GM19452 (cell line): ENCODE data around the gene BSG.

Source experiments
- ATAC-seq: cut with Tn5 transposase; IDR thresholded peaks from one replicate; pipeline ENCODE4 v1.9.1; 2021; ENCODE audit not compliant: unreplicated experiment

Gene BSG

GRCh38 chr19:570937-571565 is 1.3 kb upstream of the BSG start:
- no peak for ATAC-seq

DNA sequence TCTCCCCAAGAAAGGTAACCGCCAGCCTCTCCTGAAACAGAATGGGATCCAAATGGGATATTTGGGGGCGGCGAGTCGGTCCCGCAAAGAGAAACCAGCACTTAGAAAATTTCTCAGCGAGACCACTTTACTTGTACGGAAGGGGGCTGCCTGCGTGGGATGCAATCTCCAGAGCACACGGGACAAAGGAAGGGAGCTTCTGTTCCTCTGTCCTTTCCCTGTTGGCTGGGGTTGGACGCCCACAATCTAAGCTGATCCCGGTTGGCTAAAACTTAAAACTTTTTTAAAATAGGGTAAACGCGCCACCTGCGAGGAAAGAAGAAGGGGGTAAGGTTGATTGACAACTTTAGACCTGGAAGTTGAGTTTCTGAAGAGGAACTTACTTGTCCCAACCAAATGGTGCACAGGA is 826 bp upstream of the BSG start:
- ATAC-seq, result no peak

DNA sequence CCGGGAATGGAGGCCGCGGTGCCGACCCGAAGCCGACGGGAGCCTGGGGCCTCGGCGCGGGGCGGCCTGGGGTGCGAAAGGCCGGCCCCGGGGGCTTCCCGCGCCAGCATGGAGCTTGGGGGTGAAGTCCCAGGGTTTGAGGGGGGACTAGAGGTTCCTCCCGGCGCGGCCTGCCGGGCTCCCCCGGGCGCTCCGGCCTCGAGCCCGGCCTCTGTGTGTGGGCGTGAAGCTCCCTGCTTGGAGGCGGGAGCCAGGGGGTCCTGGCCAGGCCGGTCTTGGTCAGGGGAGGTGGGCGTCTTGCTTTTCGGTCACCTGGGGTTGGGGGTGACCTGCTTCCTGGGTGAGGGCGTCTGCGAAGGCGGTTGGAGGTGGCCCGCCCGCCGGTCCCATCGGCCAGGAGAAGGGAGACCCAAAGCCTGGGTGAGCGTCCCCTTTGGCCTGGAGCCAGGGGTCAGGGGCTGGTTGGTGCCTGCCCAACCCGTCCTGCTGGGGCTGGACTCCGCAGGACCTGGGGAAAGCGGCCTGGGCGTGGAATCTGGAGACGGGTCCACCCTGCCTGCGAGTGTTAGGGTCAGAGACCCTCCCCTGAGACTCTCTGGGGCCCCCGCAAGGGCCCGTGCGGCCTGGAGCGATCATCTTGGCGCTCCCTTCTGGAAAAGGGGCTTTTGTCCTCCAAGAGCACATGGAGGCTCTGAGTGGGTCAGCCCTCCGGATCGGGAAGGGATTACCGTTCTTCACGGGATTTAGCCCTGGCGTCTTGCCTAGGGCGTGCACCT is 535 bp downstream of the BSG start:
- ATAC-seq, result peak; percentile 29

DNA sequence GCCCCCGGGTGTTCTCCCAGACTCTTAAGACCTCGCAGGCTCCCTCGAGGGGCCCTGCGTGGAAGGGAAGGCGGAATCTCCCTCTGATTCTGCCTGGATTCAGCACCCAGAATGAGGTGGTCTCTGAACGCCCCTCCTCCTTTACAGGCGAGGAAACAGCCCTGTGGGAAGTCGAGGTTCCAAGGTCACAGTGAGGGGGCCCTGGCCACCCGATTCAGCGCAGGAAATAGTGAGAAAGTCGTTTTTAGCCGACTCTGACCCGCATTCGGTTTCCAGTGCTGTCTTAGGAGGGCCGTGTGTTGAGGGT is 1.1 kb downstream of the BSG start:
- ATAC-seq, result no peak

DNA sequence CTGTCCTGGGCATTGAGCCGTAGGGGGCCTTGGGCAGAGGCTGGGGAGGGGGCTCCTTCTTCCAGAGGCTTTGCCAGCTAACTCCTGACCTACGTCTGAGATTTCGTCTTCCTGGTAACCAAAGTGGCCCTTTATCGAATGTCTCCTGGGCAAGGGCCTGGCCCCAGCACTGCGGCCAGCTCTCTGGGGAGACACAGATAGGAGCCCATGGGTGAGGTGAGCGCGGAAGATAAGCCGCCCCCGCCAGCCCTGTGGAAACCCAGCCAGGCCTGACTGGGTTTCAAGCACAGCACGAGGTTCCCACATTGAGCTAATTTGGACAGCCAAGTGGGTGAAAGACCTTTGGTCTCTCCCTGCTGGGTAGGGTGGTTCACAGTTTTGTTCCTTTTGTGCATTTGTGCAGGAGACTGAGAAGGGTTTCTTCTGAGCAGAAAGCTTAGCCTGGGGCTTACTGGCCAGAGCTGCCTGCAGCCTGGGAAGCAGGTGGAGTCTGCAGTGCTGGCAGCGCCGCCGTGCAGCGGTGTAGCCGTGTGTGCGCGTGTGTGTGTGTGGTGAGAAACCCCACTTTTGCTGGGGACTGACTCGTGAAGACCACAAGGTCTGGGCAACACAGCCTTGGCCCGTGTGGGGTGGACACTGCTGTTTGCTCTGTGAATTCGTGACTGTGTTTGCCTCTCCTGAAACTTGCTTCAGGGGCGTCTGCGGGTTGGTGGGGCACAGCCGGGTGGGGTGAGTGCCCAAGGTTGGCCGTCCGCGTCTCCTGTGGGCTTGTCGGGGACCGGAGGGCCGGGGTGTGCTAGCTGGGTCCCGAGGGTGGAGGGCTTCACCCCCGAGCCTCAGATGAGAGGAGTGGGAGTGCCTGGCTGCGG is 2.5 kb downstream of the BSG start:
- ATAC-seq, result no peak

GRCh38 chr19:575527-576506 is 3.4 kb downstream of the BSG start:
- no peak for ATAC-seq

DNA sequence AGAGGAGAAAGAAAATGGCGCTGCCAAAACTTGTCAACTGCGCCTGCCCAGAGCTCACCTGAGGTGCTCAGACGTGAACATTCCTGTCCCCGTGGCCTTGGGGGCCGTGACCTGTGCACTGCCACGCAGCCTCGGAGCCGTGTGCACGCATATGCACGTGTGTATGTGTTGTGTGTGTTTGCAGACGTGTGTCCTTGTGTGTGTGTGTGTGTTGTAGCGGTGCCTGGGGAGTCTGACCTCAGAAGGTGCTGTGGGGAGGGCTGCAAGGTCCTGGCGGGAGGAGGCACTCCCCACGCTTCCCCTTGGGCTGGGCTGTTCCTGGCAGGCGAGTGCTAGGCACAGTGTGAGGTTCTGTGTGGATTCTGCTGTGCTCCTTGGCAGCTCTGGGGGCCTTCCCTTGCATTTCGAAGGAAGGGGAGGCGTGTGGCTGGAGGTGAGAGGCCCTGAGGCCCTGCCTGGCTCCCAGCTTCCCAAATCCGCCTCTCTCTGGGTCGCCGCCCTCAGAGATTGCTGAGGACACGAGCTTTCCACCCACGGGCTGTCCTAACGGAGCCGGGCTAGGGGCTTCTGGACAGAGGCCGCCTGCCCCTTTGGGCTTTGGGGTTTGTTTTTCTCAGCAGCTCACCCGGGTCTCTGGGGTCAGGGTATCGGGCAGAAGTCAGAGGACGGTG is 4.5 kb downstream of the BSG start:
- ATAC-seq, result no peak

DNA sequence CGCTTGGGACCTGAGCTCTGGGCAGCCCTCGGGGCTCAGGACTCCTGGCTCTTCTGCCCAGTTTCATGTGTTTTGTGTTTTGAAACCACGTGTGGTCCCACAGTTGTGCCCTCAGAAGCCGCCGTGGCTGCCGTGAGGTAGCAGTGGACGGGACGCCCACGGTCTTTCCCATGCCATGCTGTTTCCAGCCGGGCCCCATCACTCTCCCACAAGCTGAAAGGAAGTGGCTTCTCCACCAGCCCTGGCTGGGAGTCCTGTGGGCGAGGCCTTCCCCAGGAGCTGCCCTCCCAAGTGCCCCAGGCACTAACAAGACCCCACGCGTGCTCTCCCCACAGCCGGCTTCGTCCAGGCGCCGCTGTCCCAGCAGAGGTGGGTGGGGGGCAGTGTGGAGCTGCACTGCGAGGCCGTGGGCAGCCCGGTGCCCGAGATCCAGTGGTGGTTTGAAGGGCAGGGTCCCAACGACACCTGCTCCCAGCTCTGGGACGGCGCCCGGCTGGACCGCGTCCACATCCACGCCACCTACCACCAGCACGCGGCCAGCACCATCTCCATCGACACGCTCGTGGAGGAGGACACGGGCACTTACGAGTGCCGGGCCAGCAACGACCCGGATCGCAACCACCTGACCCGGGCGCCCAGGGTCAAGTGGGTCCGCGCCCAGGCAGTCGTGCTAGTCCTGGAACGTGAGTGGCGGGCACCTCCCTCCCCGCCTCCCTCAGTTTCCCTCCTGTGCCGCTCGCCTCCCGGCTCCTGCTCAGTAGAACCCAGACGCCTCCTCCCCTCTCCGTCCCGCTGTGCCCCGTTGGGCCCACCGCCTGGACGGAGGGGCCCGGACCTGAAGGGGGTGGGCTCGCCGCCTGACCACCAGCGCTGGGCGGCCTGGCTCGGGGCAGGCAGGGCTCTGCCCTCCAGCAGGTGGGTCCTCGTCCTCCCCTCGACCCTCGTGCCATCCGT is 5.3 kb downstream of the BSG start:
- ATAC-seq, result no peak

DNA sequence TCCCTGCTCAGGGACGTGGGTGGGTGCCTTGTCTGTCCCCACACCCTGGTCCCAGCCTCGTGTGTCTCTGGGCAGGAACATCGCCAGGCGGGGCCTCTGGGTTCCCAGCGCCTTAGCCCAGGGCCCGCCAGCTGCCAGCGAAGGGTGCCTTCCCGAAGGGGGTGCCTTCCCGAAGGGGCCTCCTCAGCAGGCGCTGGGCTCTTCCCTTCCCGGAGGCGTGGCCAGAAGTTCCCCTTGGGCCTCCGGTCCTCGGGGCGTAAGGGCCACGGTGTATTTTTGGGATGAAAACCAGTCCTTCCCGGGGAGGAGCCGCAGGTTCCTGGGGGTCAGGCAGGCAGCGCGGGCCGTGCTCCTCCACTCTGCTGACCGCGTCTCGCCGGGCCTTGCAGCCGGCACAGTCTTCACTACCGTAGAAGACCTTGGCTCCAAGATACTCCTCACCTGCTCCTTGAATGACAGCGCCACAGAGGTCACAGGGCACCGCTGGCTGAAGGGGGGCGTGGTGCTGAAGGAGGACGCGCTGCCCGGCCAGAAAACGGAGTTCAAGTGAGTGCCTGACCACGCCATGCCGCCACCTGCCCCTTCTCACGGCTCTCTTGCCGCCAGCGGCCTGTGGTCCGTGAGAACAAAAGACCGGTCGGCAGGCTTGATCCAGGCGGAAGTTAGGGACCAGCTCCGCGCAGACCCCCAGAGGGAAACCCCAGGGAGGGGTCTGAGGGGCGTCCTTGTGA is 6.9 kb downstream of the BSG start:
- no peak for ATAC-seq

DNA sequence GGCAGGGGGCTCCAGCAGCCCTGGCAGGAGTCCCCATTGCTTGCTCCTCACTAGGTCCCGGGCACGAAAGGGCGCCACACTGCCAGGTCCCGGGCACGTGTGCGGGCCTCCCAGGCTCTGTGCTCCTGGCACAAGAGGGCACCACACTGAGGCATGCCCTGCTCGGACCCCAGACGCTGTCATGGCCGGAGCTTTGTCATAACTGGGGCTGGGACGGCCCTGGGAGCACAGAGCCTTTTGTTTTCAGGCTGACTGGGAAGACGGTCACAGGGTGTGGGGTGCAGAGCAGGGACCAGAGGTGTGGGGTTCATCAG is 7.4 kb downstream of the BSG start:
- ATAC-seq, result no peak

- ATAC-seq, result no peak
Observed at GRCh38 chr19:580274-580835, 8.0 kb downstream of the BSG start.

GRCh38 chr19:581399-582111 is 9.2 kb downstream of the BSG start:
- no peak for ATAC-seq

- no peak for ATAC-seq
Observed at GRCh38 chr19:582497-583197, 10.3 kb downstream of the BSG start.

DNA sequence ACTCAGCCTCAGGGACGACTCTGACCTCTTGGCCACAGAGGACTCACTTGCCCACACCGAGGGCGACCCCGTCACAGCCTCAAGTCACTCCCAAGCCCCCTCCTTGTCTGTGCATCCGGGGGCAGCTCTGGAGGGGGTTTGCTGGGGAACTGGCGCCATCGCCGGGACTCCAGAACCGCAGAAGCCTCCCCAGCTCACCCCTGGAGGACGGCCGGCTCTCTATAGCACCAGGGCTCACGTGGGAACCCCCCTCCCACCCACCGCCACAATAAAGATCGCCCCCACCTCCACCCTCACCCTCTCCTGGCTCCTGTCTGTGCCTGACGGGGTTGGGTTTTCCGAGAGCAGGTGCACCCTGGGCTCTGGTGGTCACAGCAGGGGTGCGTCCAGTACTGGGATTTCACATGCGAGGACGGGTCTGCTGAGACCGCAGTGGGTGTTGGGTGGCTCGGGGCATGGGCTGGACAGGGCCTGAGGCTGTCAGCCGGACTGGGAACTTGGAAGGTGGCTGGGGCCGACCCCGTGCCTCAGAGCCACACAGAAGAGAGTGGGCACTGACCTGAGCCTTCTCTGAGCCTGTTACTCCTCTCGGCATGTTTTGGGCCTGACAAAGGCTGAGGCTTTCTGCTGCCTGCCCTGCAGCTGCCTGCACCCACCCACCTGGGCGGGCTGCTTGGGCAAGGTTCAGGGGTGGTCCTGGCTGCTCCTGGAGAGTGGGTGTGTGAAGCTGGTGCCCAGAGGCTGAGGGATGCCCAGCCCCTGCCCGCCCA is 11.0 kb downstream of the BSG start:
- no peak for ATAC-seq

GRCh38 chr19:583968-584239 is 11.5 kb downstream of the BSG start:
- ATAC-seq, result no peak

- ATAC-seq, result no peak
Observed at GRCh38 chr19:584240-585001, 12.0 kb downstream of the BSG start.
